GM19467 (cell line): ENCODE results near the gene TRMO.

Source experiments
- ATAC-seq: cut with Tn5 transposase; IDR thresholded peaks from one replicate; pipeline ENCODE4 v1.9.1; 2021; ENCODE audit warnings: mild to moderate bottlenecking, moderate library complexity; ENCODE audit not compliant: unreplicated experiment

The TRMO gene

DNA sequence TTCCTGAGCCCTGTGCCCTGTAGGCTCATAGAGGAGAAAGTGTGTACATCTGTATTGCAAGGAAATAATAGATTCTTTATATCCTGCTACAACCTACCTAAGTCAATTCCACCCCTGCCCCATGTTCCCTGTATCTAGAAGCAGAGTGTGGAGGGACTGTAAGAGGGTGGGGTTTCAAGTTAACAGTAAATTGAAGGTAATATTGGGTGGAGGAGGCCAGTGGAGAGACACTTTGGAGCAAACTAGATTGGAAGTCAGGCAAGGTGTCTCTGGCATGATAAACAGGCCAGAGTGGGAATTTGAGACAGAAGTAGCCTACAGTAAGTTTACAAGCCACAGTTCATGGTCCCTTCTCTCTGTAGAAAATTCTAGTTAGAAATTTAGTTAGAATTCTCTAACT lies 17.9 kb upstream of the TRMO start:
- ATAC-seq = no peak

DNA sequence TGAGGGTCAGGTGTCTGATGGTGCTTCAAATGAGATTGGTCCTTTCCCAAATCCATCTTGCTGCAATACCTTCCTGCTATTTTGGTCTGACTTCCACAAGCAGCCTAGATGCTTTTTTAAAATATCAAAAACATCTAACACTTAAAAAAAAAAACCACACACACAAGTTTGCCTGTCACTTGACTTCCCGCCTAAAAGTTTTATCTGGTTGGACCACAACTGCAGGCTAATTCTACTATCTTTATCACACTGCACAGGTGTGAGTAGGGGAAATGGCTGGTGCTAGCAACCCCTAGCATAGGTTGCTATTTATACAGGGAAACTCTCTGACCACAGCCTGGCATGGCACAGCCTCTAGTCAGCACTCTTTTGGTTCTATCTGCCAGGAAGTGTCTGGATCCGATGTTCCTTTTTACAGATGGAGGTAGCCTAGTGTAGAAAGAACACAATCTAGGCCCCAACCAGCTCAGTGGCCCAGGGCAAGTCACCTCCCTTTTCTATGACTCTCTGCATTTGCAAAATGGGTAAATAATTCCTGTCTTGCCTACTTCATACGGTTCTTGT lies 15.9 kb upstream of the TRMO start, which contains the start of gene HEMGN:
Gene HEMGN (minus strand): TSS at position 92 of the 564 bp plus-strand sequence. CDS start 36 bp downstream, at position 56.
- no peak for ATAC-seq

DNA sequence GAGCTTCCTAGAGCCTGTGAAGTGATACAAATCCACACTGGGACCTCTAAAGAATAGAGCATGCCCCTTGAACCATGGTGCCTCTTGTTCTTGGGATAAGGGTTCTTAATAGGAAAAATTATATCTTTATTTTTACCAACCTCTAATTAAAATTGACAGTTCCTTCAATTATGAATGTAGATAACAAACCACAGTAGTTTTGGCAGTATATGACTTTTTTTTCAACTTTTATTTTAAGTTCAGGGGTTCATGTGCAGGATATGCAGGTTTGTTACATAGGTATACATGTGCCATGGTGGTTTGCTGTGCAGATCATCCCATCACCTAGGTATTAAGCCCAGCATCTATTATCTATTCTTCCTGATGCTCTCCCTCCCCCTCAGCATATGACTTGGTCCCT lies 14.7 kb upstream of the TRMO start:
- ATAC-seq = no peak

DNA sequence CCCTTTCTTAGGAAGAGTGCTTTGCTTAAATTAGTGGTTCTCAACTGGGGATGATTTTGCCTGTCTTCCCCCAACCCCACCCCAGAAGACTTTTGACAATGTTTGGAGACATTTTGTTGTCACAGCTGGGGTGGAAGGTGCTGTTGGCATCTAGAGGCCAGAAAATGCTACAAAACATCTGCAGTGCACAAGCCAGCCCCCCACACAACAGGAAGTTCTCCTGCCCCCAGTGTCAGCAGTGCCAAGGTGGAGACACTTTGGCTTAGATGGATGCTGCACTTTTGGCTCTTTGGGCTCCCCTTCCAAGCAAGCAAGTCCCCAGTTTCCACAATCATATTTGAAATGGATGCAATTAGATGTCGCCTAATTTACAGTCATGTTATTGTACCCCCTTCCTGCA lies 13.0 kb upstream of the TRMO start:
- no peak for ATAC-seq

DNA sequence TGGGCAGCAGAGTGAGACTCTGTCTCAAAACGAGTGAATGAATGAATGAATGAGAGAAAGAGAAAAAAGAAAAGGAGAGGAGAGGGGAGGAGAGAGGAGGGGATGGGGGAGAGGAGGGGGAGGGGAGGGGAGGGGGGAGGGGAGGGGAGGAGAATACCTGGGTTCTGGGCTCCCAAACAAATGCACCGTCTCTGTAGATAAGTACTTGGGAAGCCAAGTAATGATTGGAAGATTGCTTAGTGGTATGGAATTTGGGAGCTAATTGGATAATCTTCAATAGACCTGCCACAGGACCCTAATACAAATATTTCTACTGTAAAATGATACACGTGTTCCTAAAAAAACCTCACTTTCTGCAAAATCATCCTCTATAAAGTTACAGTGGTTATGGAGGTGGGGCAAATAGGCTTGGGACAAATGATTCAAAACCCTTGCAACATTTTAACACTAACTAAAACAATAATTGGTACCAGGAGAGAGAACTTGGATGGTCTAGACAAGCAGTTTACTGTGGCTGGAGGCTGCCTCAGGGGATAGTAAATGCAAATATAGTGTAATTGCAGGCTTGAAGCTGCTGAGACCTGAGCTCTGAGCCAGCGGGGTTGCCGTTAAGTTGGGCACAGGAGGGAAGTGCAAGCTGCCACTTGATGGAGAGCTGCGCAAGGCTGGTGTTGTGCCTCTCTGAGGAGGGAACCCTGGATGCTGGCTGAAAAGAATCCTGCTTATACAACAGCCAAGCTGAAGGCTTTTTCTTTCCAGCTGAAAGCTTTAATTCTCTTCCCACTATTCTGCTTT lies 12.2 kb upstream of the TRMO start:
- ATAC-seq = no peak

DNA sequence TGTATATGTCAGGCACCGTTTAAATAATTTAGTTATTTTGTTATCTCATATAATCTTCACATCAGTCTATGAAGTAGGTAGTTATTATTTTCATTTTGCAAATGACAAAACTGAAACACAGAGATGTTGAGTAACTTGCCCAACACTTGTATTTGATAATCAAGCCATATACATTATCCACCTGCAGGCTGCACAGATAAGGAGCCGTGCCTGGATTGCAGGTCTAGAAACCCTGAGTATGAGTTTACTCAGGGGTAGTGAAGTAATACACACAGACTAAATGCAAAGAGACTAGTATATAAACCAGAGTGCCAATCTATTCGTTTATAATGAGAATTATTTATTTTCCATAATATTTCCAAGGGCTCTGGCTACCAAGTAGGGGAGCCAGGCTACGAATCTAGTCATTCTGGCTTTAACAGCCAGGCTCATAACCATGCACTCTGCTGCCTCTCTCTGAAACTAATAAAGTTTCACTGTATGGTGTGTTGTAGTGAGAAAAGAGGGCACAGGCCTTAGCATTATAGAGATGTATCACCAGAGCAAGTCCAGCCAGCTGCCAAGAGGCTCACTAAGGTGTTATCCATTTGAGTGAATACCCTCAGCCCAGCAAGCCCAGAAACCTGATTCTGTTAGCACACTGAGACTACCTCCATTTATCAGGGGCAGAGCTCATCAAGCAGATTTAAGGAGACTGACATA lies 11.1 kb upstream of the TRMO start:
- ATAC-seq = no peak

DNA sequence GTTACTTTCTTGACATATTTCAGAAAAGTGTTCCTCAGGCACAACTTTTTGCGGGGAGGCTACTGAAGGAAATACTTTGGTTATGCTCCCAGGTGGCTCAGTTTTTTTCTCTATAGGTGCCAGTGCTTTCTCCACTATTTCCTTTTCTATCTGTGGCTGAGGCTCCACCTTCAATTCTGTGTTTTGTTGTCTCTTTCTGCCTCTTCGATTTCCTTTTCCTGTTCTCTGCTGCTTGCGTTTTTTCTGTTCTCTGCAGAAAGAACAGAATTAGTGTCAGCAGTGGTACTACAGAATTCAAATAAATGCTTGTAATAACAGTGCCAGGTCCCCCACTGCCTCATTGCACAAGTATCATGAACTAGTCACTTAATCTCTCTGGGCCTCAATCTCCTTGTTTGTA lies 8.7 kb upstream of the TRMO start:
- no peak for ATAC-seq

DNA sequence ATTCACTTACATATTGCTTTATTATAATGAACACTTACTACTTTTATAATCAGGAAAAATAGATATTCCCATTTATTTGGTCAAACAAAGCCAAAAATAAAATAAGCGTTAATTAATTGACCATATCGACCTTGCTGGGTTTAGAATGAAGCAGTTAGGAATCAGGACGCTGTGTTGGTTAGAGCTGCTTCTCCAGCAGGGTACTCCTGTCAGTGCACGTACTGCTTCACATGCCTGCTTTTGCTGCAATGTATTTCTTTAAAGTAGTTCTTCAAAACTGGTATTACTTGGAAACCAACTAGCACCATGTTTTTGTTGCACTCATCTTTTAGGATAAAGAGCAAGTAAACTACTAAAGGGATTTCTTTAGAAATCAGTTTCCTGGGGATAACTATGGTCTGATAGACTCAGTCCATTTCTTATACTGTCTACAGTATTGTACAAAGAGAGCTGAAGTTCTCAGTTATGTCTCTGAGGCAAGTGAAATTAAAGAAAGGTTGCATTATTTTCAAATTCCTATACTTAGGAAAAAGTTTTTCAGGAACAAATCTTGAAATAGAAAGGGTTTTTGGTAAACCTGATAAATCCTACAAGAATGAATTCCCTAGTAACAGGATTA lies 6.8 kb upstream of the TRMO start:
- no peak for ATAC-seq

DNA sequence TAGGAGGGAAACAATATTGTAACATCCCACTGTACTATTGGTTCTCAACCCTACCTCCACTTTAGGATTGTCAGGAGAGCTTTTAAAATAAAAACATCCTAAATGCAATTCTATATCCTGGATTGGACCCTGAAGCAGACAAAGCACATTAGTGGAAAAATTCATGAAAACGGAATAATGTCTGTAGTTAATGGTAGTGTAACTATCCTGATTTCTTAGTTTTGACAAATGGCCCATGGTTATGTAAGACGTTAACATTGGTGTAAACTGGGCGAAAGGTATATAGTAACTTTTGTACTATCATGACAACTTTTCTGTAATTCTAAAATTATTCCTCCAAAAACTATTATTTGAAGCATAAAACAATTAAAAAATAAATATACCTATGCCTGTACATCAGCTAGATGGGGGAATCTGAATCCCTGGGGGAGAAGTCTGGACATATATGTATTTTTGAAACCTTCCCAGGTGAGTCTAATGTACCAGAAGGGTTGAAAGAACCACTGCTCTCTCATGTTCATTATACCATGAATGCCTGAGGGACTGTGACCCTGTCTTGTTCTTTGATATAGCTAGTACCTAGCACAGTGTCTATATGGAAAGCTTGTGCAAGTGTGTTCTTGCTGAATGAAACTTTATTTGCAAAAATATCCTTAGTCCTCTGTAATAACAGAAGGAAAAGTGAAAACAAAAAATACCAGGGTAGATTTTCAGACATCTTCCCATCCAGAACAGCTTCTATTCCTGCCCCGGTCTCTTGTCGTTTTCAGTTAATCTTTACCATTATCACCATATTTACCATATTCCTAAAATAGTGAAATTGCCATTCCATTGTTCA lies 3.4 kb upstream of the TRMO start:
- no peak for ATAC-seq

DNA sequence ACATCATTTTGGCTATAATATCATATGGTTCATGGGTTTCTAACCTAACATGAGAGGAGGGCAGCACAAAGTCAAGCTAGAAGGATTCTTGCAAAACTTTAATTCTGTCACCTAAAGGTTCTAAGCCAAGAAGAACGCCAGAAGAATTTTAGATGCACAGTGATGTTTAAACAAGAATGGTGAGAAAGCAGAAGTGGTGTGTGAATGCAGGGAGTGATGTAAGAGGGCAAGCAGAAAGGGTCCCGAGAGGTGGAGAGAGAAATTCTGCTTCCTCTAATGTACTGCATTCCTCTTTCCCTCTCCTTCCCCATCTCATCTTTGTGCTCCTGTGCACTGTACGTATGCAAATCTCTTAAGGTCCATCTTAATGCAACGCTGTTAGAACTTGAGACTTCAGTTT lies 2.1 kb upstream of the TRMO start:
- ATAC-seq = no peak

DNA sequence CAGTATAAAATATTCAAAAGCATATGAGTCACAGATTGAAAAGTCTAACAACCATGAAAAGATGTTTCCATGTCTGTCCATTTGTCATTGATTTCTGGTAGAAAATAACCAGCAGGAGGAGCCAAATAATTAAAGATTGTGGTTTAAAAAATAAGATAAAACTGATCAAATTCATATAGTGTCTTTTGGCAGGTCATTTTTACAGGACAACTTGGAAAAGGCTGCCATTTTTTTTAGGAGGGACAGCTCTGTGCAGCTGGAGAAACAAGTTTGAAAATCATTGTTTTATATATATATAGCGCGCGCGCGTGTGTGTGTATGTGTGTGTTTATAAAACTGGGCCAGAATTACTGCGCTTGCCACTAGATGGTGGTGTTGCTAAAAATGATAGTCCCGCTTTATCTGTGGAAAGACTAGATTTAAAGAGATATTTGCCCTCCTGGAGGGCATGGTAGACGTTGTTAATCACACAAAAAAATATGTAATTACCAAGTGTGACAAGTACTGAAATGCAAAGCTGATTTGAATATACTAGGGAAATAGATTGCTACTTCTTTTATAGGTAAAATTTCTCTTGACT lies 1.3 kb upstream of the TRMO start:
- ATAC-seq = peak; percentile 32

DNA sequence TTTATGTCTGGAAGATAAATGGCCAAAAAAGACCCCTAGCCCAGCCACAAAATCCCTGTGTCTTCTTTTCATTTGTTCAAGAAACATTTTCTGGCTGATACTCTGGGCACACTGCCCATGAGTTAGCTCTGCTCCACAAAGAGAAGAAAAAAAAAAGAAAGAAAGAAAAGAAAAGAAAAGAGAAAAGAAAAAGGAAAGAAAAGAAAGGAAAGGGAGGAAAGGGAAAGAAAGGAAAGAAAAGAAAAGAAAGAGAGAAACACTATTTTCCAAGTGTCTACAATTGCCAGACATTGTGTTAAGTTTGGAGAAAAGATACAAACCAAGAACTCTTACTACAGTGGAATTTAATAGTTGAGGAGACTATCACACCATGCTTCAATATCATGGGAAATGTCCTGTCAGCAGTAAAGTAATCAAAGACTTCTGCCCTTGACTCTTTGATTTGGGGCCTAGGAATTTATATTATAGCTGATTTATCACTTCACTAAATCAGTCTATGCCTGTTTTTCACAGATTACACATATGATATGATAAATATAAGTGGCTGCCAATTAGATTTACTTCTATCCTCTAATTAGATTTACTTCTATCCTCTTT lies 3.0 kb downstream of the TRMO start:
- ATAC-seq = no peak

DNA sequence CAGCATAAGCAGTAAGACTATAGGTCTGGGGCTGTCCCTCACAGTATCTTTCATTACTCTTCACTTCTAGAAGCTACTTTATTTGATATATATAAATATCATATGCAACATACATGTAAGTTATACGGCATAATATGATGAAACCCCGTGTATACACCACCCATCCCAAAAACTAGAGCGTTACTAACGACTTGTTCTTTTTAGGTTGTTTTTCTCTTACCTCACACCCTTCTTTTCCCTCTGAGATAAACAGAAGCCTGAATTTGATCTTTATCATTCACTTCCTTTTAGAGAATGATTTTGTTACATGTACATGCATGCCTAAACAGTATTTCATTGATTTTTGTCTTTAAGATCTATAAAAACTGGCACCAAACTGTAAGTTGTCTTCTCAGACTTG lies 3.7 kb downstream of the TRMO start:
- ATAC-seq = no peak

DNA sequence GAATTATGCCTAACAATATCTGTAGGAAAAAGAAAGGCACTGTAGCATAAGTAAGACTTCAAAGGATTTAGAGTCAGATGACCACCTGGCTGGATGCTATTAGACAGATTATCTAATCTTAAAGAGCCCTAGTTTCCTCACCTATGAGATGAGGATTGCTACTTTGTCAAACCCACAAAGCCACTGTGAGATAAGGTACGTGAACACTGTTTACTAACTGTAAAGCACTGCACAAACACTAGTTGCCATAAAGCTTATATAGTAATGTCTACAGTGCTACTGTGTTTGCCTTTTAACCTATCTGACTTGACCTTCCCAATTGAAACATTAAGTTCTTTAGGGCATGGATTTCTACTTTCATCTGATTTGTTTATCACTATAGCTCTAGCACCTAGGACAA lies 10.3 kb downstream of the TRMO start:
- no peak for ATAC-seq

DNA sequence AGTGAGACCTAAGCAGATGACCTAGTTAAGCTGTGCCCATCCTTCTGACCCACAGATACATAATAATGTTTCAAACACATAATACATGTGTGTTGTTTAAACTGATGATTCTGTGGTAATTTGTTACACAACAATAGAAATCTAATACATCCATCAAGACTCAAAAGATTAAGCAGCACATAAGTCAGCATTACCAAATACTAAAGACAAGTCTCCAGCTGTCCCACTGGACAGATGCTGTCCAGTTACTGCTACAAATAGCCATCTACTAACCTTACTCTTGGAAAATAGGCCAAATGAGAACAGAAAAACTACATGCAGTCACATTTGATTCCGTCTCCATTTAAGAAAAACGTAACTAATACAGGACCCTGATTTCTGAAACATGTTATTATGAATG lies 10.8 kb downstream of the TRMO start:
- ATAC-seq = no peak

DNA sequence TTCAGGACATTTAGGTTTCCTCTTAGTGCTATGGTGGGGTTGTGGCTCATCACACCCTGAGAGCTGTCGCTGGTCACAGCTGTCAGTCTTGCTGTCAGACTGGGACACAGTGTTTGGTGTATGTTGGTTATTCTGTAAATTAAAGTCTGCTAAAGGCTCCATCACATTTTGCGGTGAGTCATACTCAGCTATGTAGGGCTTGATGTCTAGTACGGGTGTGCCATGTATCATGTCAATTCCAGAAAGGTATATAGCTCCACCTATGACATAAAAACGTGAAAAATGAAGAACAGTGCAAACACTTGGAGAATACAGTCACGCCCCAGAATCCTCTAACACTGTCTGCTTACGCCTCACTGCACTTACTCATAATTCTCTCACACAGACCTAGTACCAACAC lies 11.9 kb downstream of the TRMO start:
- no peak for ATAC-seq

DNA sequence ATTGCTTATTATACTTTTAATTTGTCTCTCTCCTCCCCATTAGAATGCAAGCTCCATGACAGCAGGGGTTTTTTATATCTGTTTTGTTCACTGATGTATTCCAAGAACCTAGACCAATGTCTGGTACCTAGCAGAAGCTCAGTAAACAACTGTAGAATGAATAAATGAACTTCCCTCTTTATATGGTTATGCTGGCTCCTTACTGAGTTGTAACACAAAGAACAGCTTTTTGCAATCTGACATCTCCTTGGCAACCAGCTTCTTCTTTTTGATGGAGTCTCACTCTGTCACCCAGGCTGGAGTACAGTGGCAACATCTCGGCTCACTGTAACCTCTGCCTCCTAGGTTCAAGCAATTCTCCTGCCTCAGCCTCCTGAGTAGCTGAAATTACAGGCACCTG lies 13.6 kb downstream of the TRMO start:
- no peak for ATAC-seq

DNA sequence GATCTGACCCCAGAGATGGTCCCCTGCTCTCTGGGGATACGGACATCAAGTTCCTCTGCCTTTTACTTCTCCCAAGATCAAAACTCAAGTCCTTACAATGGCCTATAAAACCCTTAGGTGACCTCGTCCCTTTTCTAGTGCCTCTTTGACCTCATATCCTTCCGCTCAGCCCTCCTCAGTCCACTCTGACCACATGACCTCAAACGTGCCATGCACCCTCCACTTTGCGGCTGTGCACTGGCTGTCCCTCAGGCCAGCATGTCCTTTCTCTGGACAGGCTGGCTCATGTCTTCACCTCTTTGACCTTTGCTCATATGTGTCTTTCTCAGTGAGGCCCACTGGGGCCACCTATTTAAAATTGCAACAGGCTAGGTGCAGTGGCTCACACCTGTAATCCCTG lies 14.7 kb downstream of the TRMO start:
- no peak for ATAC-seq

DNA sequence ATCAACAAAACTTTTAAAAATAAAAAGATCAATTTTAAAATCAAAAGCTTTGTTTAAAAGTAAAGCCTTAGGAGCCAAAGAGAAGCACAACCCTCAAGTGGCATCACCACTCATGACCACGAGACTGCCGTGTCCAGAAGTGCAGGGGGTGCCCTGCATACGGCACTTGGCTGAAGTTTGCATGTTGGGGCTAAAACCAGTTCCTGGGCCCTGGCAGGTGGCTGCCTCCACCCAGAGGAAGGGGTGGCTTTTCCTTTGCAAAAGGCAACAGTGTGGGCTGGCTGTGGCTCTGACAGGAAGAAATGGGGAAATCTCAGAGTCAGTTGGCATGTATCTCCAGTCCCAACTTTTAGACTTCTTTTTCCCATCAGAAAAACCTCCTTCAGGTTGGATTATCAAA lies 15.3 kb downstream of the TRMO start:
- no peak for ATAC-seq

DNA sequence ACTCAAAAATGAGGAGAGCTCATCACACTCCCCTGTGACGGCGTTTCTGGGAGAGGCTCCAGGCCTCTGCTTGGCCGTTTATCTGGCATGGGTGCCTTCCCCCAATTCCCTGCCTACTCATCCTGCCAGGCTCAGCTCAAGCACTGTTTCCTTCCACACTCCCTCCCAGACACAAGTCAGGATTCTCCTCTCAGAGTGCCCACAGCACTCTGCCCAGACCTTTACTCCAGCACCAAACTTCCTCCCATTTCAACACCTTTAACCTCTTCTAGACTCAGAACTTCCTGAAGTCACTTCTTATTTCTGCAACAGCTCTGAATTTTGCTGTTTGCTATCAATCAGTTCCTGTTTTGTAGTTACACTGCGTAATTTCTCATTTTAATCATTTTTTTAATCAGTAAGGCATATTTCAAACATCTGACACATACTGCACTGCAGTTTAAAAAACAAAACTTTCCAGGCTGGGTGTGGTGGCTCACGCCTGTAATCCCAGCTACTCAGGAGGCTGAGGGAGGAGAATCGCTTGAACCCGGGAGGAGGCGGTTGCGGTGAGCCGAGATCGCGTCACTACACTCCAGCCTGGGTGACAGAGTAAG lies 16.0 kb downstream of the TRMO start:
- ATAC-seq = no peak
